NT2/D1 (cell line): ENCODE data around the gene ADGRD2.

ENCODE experiments used
- DNase-seq: peaks from one replicate; pipeline ENCODE4 v3.0.0-alpha.2; 2011; ENCODE audit warnings: low read depth, low spot score
- H3K27me3 ChIP-seq: 2 replicates; pipeline ENCODE4 v1.6.0; 2011; ENCODE audit warnings: mild to moderate bottlenecking; ENCODE audit not compliant: insufficient read length, insufficient read depth
- H3K36me3 ChIP-seq: 2 replicates; pipeline ENCODE4 v1.6.1; 2011; ENCODE audit warnings: mild to moderate bottlenecking, low read length, mixed read lengths; ENCODE audit not compliant: insufficient read depth, insufficient read length
- H3K4me1 ChIP-seq: 2 replicates; pipeline ENCODE4 v1.5.1; 2011; ENCODE audit not compliant: insufficient read depth, insufficient read length
- H3K4me3 ChIP-seq: 2 replicates; pipeline ENCODE4 v1.5.1; 2011; ENCODE audit warnings: low read depth; ENCODE audit not compliant: insufficient read length
- H3K9ac ChIP-seq: 2 replicates; pipeline ENCODE4 v1.6.0; 2011; ENCODE audit warnings: low read depth; ENCODE audit not compliant: insufficient read length
- H3K9me3 ChIP-seq: 2 replicates; pipeline ENCODE4 v1.5.1; 2011; ENCODE audit warnings: mild to moderate bottlenecking, low read length; ENCODE audit not compliant: insufficient read depth
- SUZ12 ChIP-seq: IDR thresholded peaks from 2 replicates; pipeline ENCODE4 v1.6.1; 2011; ENCODE audit not compliant: insufficient read length, insufficient read depth; ENCODE audit errors: extremely low read depth
- YY1 ChIP-seq: IDR thresholded peaks from 2 replicates; pipeline ENCODE4 v1.6.1; 2011; ENCODE audit not compliant: insufficient read length, insufficient read depth
- ZNF274 ChIP-seq: IDR thresholded peaks from 2 replicates; pipeline ENCODE4 v1.6.1; 2011; ENCODE audit warnings: mild to moderate bottlenecking, low read depth, low read length

ADGRD2 gene

DNA sequence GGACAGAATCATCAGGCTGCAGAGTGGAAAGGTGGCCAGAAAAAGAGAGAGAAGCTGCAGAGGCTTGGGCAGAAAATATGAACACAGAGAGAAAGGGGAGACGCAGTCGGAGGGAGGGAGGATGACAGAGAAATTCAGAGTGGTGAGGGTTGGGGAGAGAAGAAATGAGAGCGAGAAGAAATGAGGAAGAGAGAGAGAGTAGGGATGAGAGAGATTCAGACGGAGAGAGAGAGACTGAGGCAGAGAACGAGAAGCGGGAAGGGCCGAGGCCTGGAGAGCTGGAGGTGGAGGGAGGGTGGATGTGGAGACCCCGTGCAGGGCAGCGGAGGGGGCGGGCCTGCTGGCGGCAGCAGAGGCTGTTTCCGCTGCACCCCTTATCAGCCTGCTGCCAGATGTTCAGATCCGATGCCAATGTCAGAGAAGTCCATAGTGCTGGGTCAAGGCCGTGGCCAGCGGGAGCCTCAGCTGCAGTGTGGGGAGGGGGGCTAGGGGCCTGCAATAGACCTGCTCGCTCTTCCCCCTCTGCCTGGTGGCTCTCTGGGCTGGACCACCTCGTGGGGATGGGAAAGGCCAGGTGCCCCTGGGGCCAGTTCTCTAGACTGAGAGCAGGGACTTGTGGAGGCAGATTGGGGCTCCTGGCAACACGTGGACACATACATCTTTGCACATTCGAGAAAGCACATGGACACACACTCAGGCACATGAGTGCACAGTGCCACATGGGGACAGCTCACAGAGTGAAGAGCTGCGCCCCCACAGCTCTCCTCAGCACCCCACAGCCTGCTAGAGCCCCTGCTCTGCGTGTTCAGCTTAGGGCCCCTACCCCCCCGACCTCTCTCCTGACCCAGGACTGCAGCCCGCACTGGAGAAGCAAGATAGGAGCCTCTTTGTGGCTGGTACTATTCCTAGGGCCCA lies 61.9 kb downstream of the ADGRD2 start:
- no peak for TF ChIP-seq SUZ12
- no peak for TF ChIP-seq YY1
- TF ChIP-seq ZNF274 = no peak
- no peaks in the 10 kb centered on the region for H3K27me3 ChIP-seq
- H3K4me3 ChIP-seq = no peak overlapping the region
- no peaks in the 10 kb centered on the region for H3K36me3 ChIP-seq
- peaks cover 16% of the 10 kb centered on the region for H3K4me1 ChIP-seq
- peak overlapping the region; percentile 37 for H3K9ac ChIP-seq
- DNase-seq = no peak
- H3K9me3 ChIP-seq = no peaks in the 10 kb centered on the region

- Histone ChIP-seq H3K27me3 (no peaks in the 10 kb centered on the region), H3K4me1 (peaks cover 13% of the 10 kb centered on the region), H3K4me3 (no peak overlapping the region), H3K9ac (no peak overlapping the region), H3K36me3 (no peaks in the 10 kb centered on the region), H3K9me3 (no peaks in the 10 kb centered on the region)
- no peak for DNase-seq
- TF ChIP-seq SUZ12 (no peak), YY1 (no peak), ZNF274 (no peak)
These were observed 62.6 kb downstream of the ADGRD2 start for GRCh38 chr9:124512806-124513204.

DNA sequence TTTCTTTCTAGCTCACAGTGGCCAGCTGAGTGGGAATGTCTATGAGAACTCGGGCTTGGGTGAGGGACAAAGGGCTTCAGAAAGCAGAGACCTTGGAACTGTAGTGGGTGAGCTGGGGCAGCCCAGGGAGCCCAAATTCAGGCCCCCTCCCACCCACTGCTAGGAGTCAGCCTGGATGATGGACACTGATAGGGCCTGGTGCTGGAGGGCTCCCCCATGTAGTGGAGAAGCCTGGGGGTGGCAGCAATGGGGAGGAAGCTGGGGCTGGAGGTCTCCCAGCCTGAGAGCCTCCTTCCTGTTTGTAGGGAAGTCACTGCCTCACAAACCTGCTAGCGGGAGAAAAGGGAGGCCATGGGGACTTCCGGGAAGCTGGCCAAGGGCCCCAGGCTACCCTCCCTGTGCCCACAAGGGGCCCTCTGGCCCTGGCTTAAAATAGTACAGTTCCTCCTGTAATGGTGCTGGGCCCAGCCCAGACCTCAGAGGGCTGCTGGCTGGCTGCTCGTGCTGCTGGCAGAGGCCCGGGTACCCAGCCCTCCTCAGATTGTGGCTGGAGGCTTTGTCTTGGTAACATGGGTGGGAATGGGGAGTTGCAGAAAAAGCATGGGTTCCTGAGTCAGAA lies 63.2 kb downstream of the ADGRD2 start:
- DNase-seq = no peak
- Histone ChIP-seq H3K9me3 (no peaks in the 10 kb centered on the region), H3K27me3 (no peaks in the 10 kb centered on the region), H3K9ac (no peak overlapping the region), H3K4me1 (peaks cover 18% of the 10 kb centered on the region), H3K4me3 (no peak overlapping the region), H3K36me3 (no peaks in the 10 kb centered on the region)
- TF ChIP-seq ZNF274 (no peak), YY1 (no peak), SUZ12 (no peak)

- Histone ChIP-seq H3K4me3 (no peak overlapping the region), H3K4me1 (peaks cover 18% of the 10 kb centered on the region), H3K9me3 (no peaks in the 10 kb centered on the region), H3K36me3 (no peaks in the 10 kb centered on the region), H3K9ac (no peak overlapping the region), H3K27me3 (no peaks in the 10 kb centered on the region)
- TF ChIP-seq SUZ12 = no peak
- no peak for TF ChIP-seq ZNF274
- no peak for TF ChIP-seq YY1
- DNase-seq = no peak
These were observed 63.9 kb downstream of the ADGRD2 start for GRCh38 chr9:124514125-124514524.

GRCh38 chr9:124514874-124515273 lies 64.6 kb downstream of the ADGRD2 start:
- TF ChIP-seq SUZ12 (no peak), YY1 (no peak), ZNF274 (no peak)
- DNase-seq = no peak
- H3K9me3 ChIP-seq = no peaks in the 10 kb centered on the region

DNA sequence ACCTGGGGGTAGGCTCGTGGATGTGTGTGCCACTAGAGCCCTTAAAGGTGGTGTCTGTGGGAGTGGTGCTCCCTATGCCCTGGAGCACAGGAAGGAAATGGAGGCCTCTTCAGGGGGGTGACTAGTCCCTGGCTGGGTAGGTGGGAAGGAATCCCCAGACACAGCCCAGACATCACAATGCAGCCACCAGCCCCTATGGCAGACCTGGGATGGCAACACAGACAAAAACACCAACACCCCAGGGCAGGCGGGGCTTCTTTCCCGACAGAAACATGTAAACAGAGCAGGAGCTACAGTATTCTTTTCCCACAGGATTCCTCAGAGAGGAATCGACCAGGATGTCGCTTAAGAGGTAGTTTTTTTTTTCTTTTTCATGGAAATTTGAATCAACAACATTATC lies 67.3 kb downstream of the ADGRD2 start:
- Histone ChIP-seq H3K27me3 (no peaks in the 10 kb centered on the region), H3K36me3 (peaks cover 7% of the 10 kb centered on the region), H3K9ac (no peak overlapping the region), H3K4me1 (peaks cover 5% of the 10 kb centered on the region), H3K4me3 (no peak overlapping the region), H3K9me3 (no peaks in the 10 kb centered on the region)
- no peak for DNase-seq
- no peak for TF ChIP-seq ZNF274
- no peak for TF ChIP-seq YY1
- TF ChIP-seq SUZ12 = no peak

More at GRCh38 chr9:124514874-124515273, 64.6 kb downstream of the ADGRD2 start:
- Histone ChIP-seq H3K4me3 (no peak overlapping the region), H3K36me3 (no peaks in the 10 kb centered on the region), H3K4me1 (peaks cover 18% of the 10 kb centered on the region), H3K27me3 (no peaks in the 10 kb centered on the region), H3K9ac (no peak overlapping the region)

DNA sequence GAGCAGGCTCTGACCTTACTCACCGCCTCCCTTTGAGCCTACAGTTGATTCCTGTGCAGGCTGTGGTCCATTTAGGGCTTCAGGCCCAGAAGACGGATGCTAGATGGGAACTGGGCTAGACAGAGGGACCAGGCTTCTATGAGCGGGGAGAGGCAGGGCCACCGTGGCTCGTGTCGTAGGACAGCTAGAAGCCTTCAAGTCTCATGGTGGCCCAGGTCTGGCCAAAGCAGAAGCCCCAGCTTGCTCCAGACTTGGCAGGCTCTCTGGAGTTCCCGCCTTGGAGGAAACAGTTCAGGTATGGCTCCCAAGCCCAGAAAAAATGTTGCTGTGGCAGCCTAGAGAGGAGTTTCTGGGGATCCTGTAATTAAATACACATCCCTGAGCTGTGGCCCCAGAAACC lies 67.9 kb downstream of the ADGRD2 start:
- Histone ChIP-seq H3K4me3 (no peak overlapping the region), H3K4me1 (peaks cover 5% of the 10 kb centered on the region), H3K27me3 (no peaks in the 10 kb centered on the region), H3K9me3 (no peaks in the 10 kb centered on the region), H3K9ac (no peak overlapping the region), H3K36me3 (peaks cover 7% of the 10 kb centered on the region)
- DNase-seq = no peak
- TF ChIP-seq SUZ12 (no peak), YY1 (no peak), ZNF274 (no peak)
